Coronary artery (tissue), 2 donors: ENCODE results near the gene FRMD8.

Experiments used
- DNase-seq: peaks from one replicate; pipeline ENCODE4 v3.0.0-alpha.2; 2017; ENCODE audit warnings: low spot score
- H3K27ac ChIP-seq, 2 donors: fragments of 200-600 bp; sonication (generic); one replicate each; pipeline ENCODE4 v1.5.1; 2016 to 2019
- H3K4me3 ChIP-seq: fragments of 200-600 bp; sonication (generic); 2 replicates; pipeline ENCODE4 v1.5.1; 2016; ENCODE audit warnings: mild to moderate bottlenecking, moderate library complexity
- CTCF ChIP-seq: fragments of 200-600 bp; sonication (generic); IDR thresholded peaks from one replicate; pipeline ENCODE4 v1.5.1; 2019; ENCODE audit warnings: antibody characterized with exemption

FRMD8 gene

GRCh38 chr11:65420979-65421793 is 34.7 kb downstream of the FRMD8 start:
- H3K27ac ChIP-seq = peak overlapping the region; percentile 99 to 100
- H3K4me3 ChIP-seq = peak overlapping the region; percentile 90
- peak; percentile 100 for DNase-seq
- no peak for TF ChIP-seq CTCF

GRCh38 chr11:65421794-65422632 is 35.6 kb downstream of the FRMD8 start:
- peak overlapping the region; percentile 99 to 100 for H3K27ac ChIP-seq
- DNase-seq = peak; percentile 97
- no peak for TF ChIP-seq CTCF
- peak overlapping the region; percentile 90 for H3K4me3 ChIP-seq

GRCh38 chr11:65422633-65423515 is 36.4 kb downstream of the FRMD8 start, which contains the start of gene NEAT1:
Gene NEAT1 (plus strand): TSS chr11:65422798.
- peak within 1 kb of the TSS; percentile 90 for H3K4me3 ChIP-seq
- DNase-seq = peak; percentile 99
- H3K27ac ChIP-seq = peak within 1 kb of the TSS; percentile 99 to 100
- TF ChIP-seq CTCF = no peak

- H3K27ac ChIP-seq = peak overlapping the region; percentile 99 to 100
- DNase-seq = peak; percentile 79
- TF ChIP-seq CTCF = no peak
- peak overlapping the region; percentile 90 for H3K4me3 ChIP-seq
Observed at GRCh38 chr11:65423516-65424204, 37.2 kb downstream of the FRMD8 start.

- no peak for TF ChIP-seq CTCF
- peak; percentile 75 for DNase-seq
- Histone ChIP-seq H3K4me3 (peak overlapping the region; percentile 90), H3K27ac (peak overlapping the region; percentile 99 to 100)
Observed at GRCh38 chr11:65424205-65425104, 38.0 kb downstream of the FRMD8 start.
